ENCODE results near the gene PIK3R5. TPM values are rescaled to one million over a fixed set of nuclear protein-coding genes. Genes with fewer than 3 reads are reported as not detected.
A peak's percentile ranks its signal among the peaks of the same experiment; 100 is the strongest.

PIK3R5 gene
- total RNA-seq, 1 donor from 2014 or later, result 0.29 TPM

DNA sequence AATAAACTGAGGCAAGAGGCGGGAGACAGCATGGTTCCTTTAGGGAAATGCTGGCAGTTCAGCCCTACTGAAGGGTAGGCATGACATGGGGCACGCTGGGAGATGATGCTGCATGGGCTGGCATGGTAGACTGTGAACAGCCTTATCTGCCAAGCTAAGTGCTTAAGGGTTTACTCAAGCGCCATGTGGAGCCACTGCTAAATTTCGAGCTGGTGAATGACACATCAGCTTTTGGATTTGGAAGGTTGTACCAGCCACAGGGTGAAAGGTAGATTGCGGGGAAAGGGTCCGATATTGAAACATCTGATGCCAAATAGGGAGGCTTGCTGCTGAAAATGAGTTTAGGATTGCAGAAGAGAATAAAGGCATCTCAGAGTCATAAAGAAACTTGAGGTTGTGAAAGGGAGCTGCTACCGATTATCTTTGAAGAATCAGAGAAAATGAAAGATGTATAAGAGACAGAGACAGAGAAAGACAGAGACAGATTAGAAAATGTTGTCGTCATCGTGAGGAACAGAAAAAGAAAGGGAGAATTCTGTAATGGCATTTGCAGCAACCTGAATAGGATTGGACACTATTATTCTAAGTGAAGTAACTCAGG is 16.3 kb downstream of the PIK3R5 start:
- H3K27me3 Mint-ChIP-seq, result peaks cover 44% of the 10 kb centered on the region
- H3K4me3 Mint-ChIP-seq, result no peak overlapping the region
- no peaks in the 10 kb centered on the region for H3K4me1 Mint-ChIP-seq (ENCODE audit: unreplicated experiment)
- DNase-seq (ENCODE audit: extremely low spot score, unreplicated experiment), result peak; percentile 22
- TF ChIP-seq, protein P1, sequence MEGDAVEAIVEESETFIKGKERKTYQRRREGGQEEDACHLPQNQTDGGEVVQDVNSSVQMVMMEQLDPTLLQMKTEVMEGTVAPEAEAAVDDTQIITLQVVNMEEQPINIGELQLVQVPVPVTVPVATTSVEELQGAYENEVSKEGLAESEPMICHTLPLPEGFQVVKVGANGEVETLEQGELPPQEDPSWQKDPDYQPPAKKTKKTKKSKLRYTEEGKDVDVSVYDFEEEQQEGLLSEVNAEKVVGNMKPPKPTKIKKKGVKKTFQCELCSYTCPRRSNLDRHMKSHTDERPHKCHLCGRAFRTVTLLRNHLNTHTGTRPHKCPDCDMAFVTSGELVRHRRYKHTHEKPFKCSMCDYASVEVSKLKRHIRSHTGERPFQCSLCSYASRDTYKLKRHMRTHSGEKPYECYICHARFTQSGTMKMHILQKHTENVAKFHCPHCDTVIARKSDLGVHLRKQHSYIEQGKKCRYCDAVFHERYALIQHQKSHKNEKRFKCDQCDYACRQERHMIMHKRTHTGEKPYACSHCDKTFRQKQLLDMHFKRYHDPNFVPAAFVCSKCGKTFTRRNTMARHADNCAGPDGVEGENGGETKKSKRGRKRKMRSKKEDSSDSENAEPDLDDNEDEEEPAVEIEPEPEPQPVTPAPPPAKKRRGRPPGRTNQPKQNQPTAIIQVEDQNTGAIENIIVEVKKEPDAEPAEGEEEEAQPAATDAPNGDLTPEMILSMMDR (conservative IDR thresholded peaks at IDR 0.05), result no peak
- no peaks in the 10 kb centered on the region for H3K36me3 Mint-ChIP-seq
- no peaks in the 10 kb centered on the region for H3K9me3 Mint-ChIP-seq
- no peak overlapping the region for H3K27ac Mint-ChIP-seq

DNA sequence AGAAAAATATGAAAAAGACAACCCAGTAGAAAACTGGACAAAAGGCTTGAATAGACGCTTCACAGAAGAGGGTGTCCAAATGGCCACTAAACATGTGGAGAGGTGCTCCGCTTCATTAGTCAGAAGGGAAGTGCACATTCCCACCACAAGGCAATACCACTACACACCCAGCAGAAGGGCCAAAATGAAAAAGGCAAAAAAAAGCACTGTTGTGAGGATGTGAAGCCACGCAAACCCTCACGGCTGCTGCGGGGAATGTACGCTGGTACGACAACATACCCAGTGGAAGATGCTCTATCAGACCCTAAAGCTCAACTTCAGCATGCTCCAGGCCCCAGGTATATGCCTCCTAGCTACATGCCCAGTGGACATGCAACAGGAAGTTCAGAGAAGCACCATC is 17.0 kb downstream of the PIK3R5 start:
- peak; percentile 27 for DNase-seq (ENCODE audit: extremely low spot score, unreplicated experiment)
- peaks cover 43% of the 10 kb centered on the region for H3K27me3 Mint-ChIP-seq
- H3K4me1 Mint-ChIP-seq (ENCODE audit: unreplicated experiment), result no peaks in the 10 kb centered on the region
- no peak overlapping the region for H3K4me3 Mint-ChIP-seq
- TF ChIP-seq, protein P1 (conservative IDR thresholded peaks at IDR 0.05), result no peak
- no peak overlapping the region for H3K27ac Mint-ChIP-seq
- no peaks in the 10 kb centered on the region for H3K9me3 Mint-ChIP-seq
- H3K36me3 Mint-ChIP-seq, result no peaks in the 10 kb centered on the region

GRCh38 chr17:8947201-8947600 is 18.3 kb downstream of the PIK3R5 start:
- no peaks in the 10 kb centered on the region for H3K36me3 Mint-ChIP-seq
- no peak for DNase-seq (ENCODE audit: extremely low spot score, unreplicated experiment)
- peaks cover 43% of the 10 kb centered on the region for H3K27me3 Mint-ChIP-seq
- H3K4me3 Mint-ChIP-seq, result no peak overlapping the region
- H3K27ac Mint-ChIP-seq, result no peak overlapping the region
- H3K4me1 Mint-ChIP-seq (ENCODE audit: unreplicated experiment), result no peaks in the 10 kb centered on the region
- TF ChIP-seq, protein P1 (conservative IDR thresholded peaks at IDR 0.05), result no peak
- H3K9me3 Mint-ChIP-seq, result no peaks in the 10 kb centered on the region

GRCh38 chr17:8946476-8946875 is 19.0 kb downstream of the PIK3R5 start:
- Mint-ChIP-seq H3K4me1 (ENCODE audit: unreplicated experiment) (no peaks in the 10 kb centered on the region), H3K27ac (no peak overlapping the region), H3K36me3 (no peaks in the 10 kb centered on the region), H3K9me3 (no peaks in the 10 kb centered on the region), H3K4me3 (no peak overlapping the region), H3K27me3 (peaks cover 40% of the 10 kb centered on the region)
- TF ChIP-seq, protein P1 (conservative IDR thresholded peaks at IDR 0.05), result no peak
- DNase-seq (ENCODE audit: extremely low spot score, unreplicated experiment), result peak; percentile 24

DNA sequence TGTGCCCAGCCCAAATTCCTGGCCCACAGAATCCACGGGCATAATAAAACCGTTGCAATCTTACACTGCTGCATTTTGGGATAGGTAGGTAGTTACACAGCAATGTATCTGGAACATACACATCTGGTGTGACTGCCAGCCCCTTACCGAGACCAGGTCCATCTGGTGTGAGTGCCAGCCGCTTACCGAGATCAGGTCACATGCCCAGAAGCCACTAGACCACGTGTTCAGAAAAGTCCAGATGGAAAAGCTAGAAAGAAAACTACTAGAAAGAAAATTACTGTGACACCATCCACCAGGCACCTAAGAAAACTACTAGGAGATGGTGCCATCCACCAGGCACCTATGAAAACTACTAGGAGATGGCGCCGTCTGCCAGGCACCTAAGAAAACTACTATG is 19.4 kb downstream of the PIK3R5 start:
- Mint-ChIP-seq H3K4me1 (ENCODE audit: unreplicated experiment) (no peaks in the 10 kb centered on the region), H3K4me3 (no peak overlapping the region), H3K27ac (no peak overlapping the region), H3K36me3 (no peaks in the 10 kb centered on the region), H3K9me3 (no peaks in the 10 kb centered on the region), H3K27me3 (peaks cover 40% of the 10 kb centered on the region)
- no peak for DNase-seq (ENCODE audit: extremely low spot score, unreplicated experiment)
- TF ChIP-seq, protein P1 (conservative IDR thresholded peaks at IDR 0.05), result no peak

- Mint-ChIP-seq H3K36me3 (no peaks in the 10 kb centered on the region), H3K4me1 (ENCODE audit: unreplicated experiment) (no peaks in the 10 kb centered on the region), H3K4me3 (no peak overlapping the region), H3K27me3 (peaks cover 43% of the 10 kb centered on the region), H3K27ac (no peak overlapping the region), H3K9me3 (no peaks in the 10 kb centered on the region)
- peak; percentile 29 for DNase-seq (ENCODE audit: extremely low spot score, unreplicated experiment)
- TF ChIP-seq, protein P1 (conservative IDR thresholded peaks at IDR 0.05), result no peak
Measured at GRCh38 chr17:8944748-8945147, 20.8 kb downstream of the PIK3R5 start.
